CD4-positive, alpha-beta T cell (primary cell): Measurements from ENCODE around the gene HOXB3. TPM values are rescaled to one million over a fixed set of nuclear protein-coding genes. Genes with fewer than 3 reads are reported as not detected.
A peak's percentile ranks its signal among the peaks of the same experiment; 100 is the strongest.

Source experiments
- ATAC-seq: fragments of 200-7000 bp; cut with Tn5 transposase; one replicate; pipeline ENCODE4 v1.10.0; 2022; ENCODE audit warnings: mild to moderate bottlenecking; ENCODE audit not compliant: poor library complexity
- CTCF ChIA-PET: fragments of 350-600 bp; sonication (Branson Sonifier 250); formaldehyde crosslinking; loops from one replicate; lab custom pipeline; 2021; ENCODE audit warnings: antibody characterized with exemption, inconsistent platforms; lab: Charles Lee
- POLR2A ChIA-PET: fragments of 350-600 bp; sonication (Branson Sonifier 250); formaldehyde crosslinking; loops from one replicate; lab custom pipeline; 2021; ENCODE audit warnings: antibody characterized with exemption, inconsistent platforms; lab: Charles Lee
- DNase-seq, 14 experiments: peaks; one replicate each; pipeline ENCODE4 v3.0.0-alpha.2; 2013 to 2020; ENCODE audit warnings: mixed read lengths in 2 of 14
- H3K27ac ChIP-seq, 2 donors: one replicate each; pipeline versions ENCODE4 v1.5.1 to v1.7.0; 2013; ENCODE audit warnings: low read length in 2 of 2, low read depth in 1 of 2, mild to moderate bottlenecking in 1 of 2
- H3K27me3 ChIP-seq, 2 experiments: 1 replicate in 1 of 2; 2 replicates in 1 of 2; pipeline versions ENCODE4 v1.6.1 to v1.7.0; 2013; ENCODE audit warnings: low read length in 2 of 2, control low read depth in 1 of 2, mild to moderate bottlenecking in 1 of 2, moderate library complexity in 1 of 2; ENCODE audit not compliant: insufficient read depth in 2 of 2, control insufficient read depth in 1 of 2
- H3K36me3 ChIP-seq: one replicate; pipeline ENCODE4 v1.6.1; 2013; ENCODE audit warnings: low read length, control low read depth; ENCODE audit not compliant: insufficient read depth
- H3K4me1 ChIP-seq: one replicate; pipeline ENCODE4 v1.6.1; 2013; ENCODE audit warnings: low read length, control low read depth; ENCODE audit not compliant: insufficient read depth
- H3K4me3 ChIP-seq: one replicate; pipeline ENCODE4 v1.5.1; 2013; ENCODE audit warnings: mild to moderate bottlenecking, low read length, moderate library complexity
- H3K9me3 ChIP-seq, 2 experiments: 1 replicate in 1 of 2; 2 replicates in 1 of 2; pipeline versions ENCODE4 v1.6.1 to v1.7.0; 2013; ENCODE audit warnings: low read length in 2 of 2, mild to moderate bottlenecking in 2 of 2, control low read depth in 1 of 2, moderate library complexity in 1 of 2; ENCODE audit not compliant: control insufficient read depth in 1 of 2, insufficient read depth in 1 of 2
- H3K27ac Mint-ChIP-seq: one replicate; pipeline ENCODE4 v1.8.0; 2020; ENCODE audit warnings: mixed read lengths
- H3K27me3 Mint-ChIP-seq: one replicate; pipeline ENCODE4 v1.8.0; 2021; ENCODE audit warnings: mixed read lengths
- H3K36me3 Mint-ChIP-seq: one replicate; pipeline ENCODE4 v1.8.0; 2021; ENCODE audit warnings: low read depth, mixed read lengths
- H3K4me1 Mint-ChIP-seq: one replicate; pipeline ENCODE4 v1.8.0; 2021; ENCODE audit warnings: low read depth, mixed read lengths
- H3K4me3 Mint-ChIP-seq: one replicate; pipeline ENCODE4 v1.8.0; 2020; ENCODE audit warnings: mild to moderate bottlenecking, mixed read lengths
- H3K9me3 Mint-ChIP-seq: one replicate; pipeline ENCODE4 v1.8.0; 2020; ENCODE audit warnings: mixed read lengths
- CTCF ChIP-seq: fragments of 200-600 bp; IDR thresholded peaks from one replicate; pipeline ENCODE4 v1.8.0; 2022; ENCODE audit warnings: antibody characterized with exemption, mild to moderate bottlenecking
- intact Hi-C, 2 experiments: fragments of 100-400 bp; cut with DNase I in 1 of 2; cut with micrococcal nuclease in 1 of 2; formaldehyde crosslinking; loops; one replicate each; pipeline versions ENCODE4 v1.15.1 to v1.9.0; 2023 to 2025; cut with DNase I, micrococcal nuclease
- total RNA-seq, 174 experiments: library from RNA in 2 of 174; stranded (reverse) in 2 of 174; gene quantifications; one replicate each; pipeline ENCODE4 v1.2.3 and lab custom pipeline; 2021 to 2026

HOXB3 gene
- total RNA-seq, 2 experiments from 2014 or later: 0.25 to 0.36 TPM

DNA sequence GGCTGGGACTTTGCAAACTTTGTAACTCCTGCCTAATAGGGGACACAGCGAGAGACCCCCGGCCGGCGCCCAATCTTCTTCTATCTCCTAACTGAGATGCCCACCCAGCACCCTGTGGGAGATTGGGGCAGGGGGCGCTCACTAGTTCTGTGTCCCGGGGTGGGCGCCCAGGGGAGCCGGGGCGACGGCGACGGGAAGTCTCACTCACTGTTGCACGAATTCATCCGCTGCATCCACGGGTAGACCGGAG, 7.4 kb upstream of the HOXB3 start:
- Mint-ChIP-seq H3K9me3 (no peaks in the 10 kb centered on the region), H3K4me3 (peak overlapping the region; percentile 69), H3K36me3 (no peaks in the 10 kb centered on the region), H3K27me3 (peaks cover 98% of the 10 kb centered on the region), H3K4me1 (peaks cover 49% of the 10 kb centered on the region), H3K27ac (no peak overlapping the region)
- H3K4me1 ChIP-seq: peaks cover 58% of the 10 kb centered on the region
- POLR2A ChIA-PET: no interaction called here
- TF ChIP-seq CTCF: no peak
- DNase-seq (peak in 2 of 14 experiments; percentile 33 to 53), ATAC-seq (peak; percentile 31)
- H3K27me3 ChIP-seq: peaks cover 89 to 96% of the 10 kb centered on the region in 2 experiments
- no peak overlapping the region for H3K27ac ChIP-seq
- intact Hi-C loops: no loop called here
- peaks cover 0 to 29% of the 10 kb centered on the region in 2 experiments for H3K9me3 ChIP-seq
- CTCF ChIA-PET: no interaction called here
- peak overlapping the region; percentile 47 for H3K4me3 ChIP-seq
- no peaks in the 10 kb centered on the region for H3K36me3 ChIP-seq

GRCh38 chr17:48596735-48597527, 6.9 kb upstream of the HOXB3 start:
- H3K4me1 ChIP-seq: peaks cover 58% of the 10 kb centered on the region
- H3K4me1 Mint-ChIP-seq: peaks cover 47% of the 10 kb centered on the region
- H3K27ac Mint-ChIP-seq: no peak overlapping the region
- peak overlapping the region; percentile 47 for H3K4me3 ChIP-seq
- ChIA-PET POLR2A (interaction anchor here (1.0 kb wide), 1 partner anchor 11 kb away, joined by 3 read pairs; no protein-coding TSS in a partner anchor), CTCF (interaction anchor here (0.9 to 5.0 kb wide), 3 partner anchors 22 to 261 kb away, joined by 3 to 24 read pairs (median 4); no protein-coding TSS in a partner anchor)
- H3K9me3 Mint-ChIP-seq: no peaks in the 10 kb centered on the region
- H3K27me3 ChIP-seq: peaks cover 88 to 95% of the 10 kb centered on the region in 2 experiments
- H3K4me3 Mint-ChIP-seq: peak overlapping the region; percentile 69
- no peak overlapping the region for H3K27ac ChIP-seq
- no peaks in the 10 kb centered on the region for H3K36me3 ChIP-seq
- TF ChIP-seq CTCF: no peak
- H3K27me3 Mint-ChIP-seq: peaks cover 98% of the 10 kb centered on the region
- no peaks in the 10 kb centered on the region for H3K36me3 Mint-ChIP-seq
- ATAC-seq (peak; percentile 4), DNase-seq (no peak)
- intact Hi-C loops: no loop called here
- H3K9me3 ChIP-seq: peaks cover 0 to 29% of the 10 kb centered on the region in 2 experiments

DNA sequence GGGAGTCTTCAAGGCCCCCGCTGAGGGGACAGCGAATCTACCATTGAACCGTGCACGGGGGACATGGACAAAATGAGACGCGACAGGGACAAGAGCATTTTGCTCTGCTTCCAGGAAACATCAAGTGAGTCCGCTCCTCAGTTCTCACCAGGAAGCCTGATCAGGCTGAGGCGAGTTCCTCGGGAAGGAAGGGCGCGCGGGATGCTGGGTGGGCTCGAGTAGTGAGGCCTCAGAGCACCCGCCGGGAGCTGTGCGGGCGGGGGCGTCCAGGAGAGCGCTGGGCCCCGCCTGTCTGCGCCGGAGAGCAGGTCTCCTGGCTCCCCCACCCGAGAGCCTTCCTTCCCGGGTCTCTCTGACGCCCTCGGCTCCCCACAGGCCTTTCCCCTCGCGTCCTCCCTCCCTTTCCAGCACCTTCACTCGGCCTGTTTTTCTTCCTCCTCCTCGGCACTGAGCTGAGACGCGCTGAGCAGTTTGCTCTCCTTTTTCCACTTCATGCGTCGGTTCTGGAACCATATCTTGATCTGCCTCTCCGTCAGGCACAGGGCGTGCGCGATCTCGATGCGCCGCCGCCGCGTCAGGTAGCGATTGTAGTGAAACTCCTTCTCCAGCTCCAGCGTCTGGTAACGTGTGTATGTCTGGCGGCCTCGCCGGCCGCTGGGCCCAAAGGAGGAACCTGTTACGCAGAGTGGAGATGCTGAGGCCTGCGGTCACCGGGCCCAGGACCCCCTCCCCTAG, 6.1 kb upstream of the HOXB3 start:
- peaks cover 47% of the 10 kb centered on the region for H3K4me1 Mint-ChIP-seq
- ATAC-seq (peak; percentile 48), DNase-seq (peak in 6 of 14 experiments; percentile 27 to 63 (median 44))
- intact Hi-C loops: no loop called here
- H3K4me1 ChIP-seq: peaks cover 53% of the 10 kb centered on the region
- H3K36me3 ChIP-seq: no peaks in the 10 kb centered on the region
- peaks cover 86 to 95% of the 10 kb centered on the region in 2 experiments for H3K27me3 ChIP-seq
- no peaks in the 10 kb centered on the region for H3K36me3 Mint-ChIP-seq
- CTCF ChIA-PET: interaction anchor here (0.9 to 5.0 kb wide), 4 partner anchors 22 to 260 kb away, joined by 3 to 24 read pairs (median 4); no protein-coding TSS in a partner anchor
- H3K4me3 Mint-ChIP-seq: peak overlapping the region; percentile 69
- no peaks in the 10 kb centered on the region for H3K9me3 Mint-ChIP-seq
- TF ChIP-seq CTCF: no peak
- POLR2A ChIA-PET: interaction anchor here (1.0 kb wide), 1 partner anchor 12 kb away, joined by 3 read pairs; no protein-coding TSS in a partner anchor
- H3K27ac ChIP-seq: no peak overlapping the region
- H3K27ac Mint-ChIP-seq: no peak overlapping the region
- H3K27me3 Mint-ChIP-seq: peaks cover 98% of the 10 kb centered on the region
- H3K9me3 ChIP-seq: peaks cover 0 to 24% of the 10 kb centered on the region in 2 experiments
- peak overlapping the region; percentile 29 for H3K4me3 ChIP-seq
